ENCODE data around the gene FGGY.

FGGY gene

GRCh38 chr1:59478822-59479221, 181.9 kb downstream of the FGGY start:
- ChIA-PET POLR2A (no interaction called here), CTCF (no interaction called here)
- no peak for DNase-seq (ENCODE audit: extremely low spot score)
- TF ChIP-seq CTCF (IDR thresholded peaks at IDR 0.05; ENCODE audit: control extremely low read depth, extremely low read depth, low read depth, missing control alignments): no peak

- no peak for DNase-seq (ENCODE audit: extremely low spot score)
- CTCF ChIA-PET: no interaction called here
- no peak for TF ChIP-seq CTCF (IDR thresholded peaks at IDR 0.05; ENCODE audit: control extremely low read depth, extremely low read depth, low read depth, missing control alignments)
- POLR2A ChIA-PET: no interaction called here
These were observed 183.4 kb downstream of the FGGY start for GRCh38 chr1:59480188-59480888.

DNA sequence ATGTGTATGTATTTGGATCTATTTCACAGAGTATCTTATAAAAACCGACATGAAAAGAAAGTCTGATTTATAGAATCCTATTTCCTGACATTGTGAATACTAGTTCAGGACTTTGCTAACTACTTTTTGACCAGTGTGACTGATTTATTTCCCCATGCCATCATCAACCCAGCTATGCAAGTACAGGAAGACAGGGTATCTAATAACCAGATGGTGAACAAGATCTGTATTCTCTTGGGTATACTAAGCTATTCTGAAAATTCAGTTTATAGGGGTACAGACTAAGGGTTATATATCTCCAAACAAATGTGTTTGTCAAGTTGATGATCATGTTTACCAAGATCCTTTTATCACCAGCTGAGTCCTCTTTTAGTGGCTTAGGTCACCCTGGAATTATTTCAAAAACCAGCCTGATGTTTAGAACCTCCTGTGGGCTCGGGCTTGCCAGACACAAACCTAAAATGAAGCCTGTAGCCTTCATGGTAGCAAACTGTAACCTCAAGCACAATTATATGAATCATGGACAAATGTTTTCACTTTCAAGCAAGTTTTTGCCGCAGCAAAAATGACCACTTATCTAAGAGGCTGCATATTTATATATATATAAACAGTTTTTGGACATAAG, 185.1 kb downstream of the FGGY start:
- ChIA-PET POLR2A (no interaction called here), CTCF (no interaction called here)
- DNase-seq (ENCODE audit: extremely low spot score): no peak
- TF ChIP-seq CTCF (IDR thresholded peaks at IDR 0.05; ENCODE audit: control extremely low read depth, extremely low read depth, low read depth, missing control alignments): no peak

DNA sequence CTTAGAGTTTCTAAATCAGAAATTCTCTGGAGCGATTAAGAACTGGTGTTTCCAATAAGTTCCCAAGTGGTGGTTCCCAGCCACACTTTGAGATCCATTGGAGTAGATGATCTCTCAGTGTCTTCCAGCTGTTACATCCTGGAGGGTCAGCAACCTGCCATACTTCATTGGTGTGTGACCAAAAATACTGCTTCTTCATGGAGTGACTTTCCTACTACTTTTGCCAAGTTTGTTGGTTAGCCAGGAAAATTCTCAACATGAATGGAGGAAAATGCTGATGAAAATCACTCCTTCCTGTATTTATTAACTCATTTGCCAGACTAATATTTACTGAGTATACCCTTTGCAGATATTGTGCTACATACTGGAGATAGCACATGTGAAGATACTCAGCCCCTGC, 186.1 kb downstream of the FGGY start:
- POLR2A ChIA-PET: no interaction called here
- DNase-seq (ENCODE audit: extremely low spot score): no peak
- TF ChIP-seq CTCF (IDR thresholded peaks at IDR 0.05; ENCODE audit: control extremely low read depth, extremely low read depth, low read depth, missing control alignments): no peak
- CTCF ChIA-PET: no interaction called here

DNA sequence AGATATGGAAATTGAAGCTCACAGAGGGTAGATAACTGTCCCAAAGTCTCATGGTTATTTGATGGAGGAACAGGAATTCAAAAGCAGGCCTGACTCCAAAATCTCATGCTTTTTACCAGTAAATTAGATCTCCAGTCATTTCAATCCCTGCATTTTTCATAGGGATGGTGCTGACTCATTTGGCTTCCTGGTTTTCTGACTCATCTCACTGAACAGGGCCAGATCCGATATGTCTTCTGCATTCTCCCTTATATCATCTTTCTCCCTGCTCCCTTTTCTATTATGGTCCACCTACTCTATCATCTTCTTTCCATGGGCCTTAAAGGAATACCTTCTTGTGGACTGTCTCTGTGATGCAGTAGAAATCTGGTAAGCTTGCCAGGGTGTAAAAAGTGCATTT, 187.2 kb downstream of the FGGY start:
- no peak for TF ChIP-seq CTCF (IDR thresholded peaks at IDR 0.05; ENCODE audit: control extremely low read depth, extremely low read depth, low read depth, missing control alignments)
- no peak for DNase-seq (ENCODE audit: extremely low spot score)
- POLR2A ChIA-PET: no interaction called here
- CTCF ChIA-PET: no interaction called here

- CTCF ChIA-PET: interaction anchor here (1.3 kb wide), 1 partner anchor 47 kb away, joined by 4 read pairs; no protein-coding TSS in a partner anchor
- POLR2A ChIA-PET: no interaction called here
- DNase-seq (ENCODE audit: extremely low spot score): no peak
- TF ChIP-seq CTCF (IDR thresholded peaks at IDR 0.05; ENCODE audit: control extremely low read depth, extremely low read depth, low read depth, missing control alignments): no peak
These were observed 188.3 kb downstream of the FGGY start for GRCh38 chr1:59485171-59485570.
